ENCODE results near the gene STK32B.

The STK32B gene

DNA sequence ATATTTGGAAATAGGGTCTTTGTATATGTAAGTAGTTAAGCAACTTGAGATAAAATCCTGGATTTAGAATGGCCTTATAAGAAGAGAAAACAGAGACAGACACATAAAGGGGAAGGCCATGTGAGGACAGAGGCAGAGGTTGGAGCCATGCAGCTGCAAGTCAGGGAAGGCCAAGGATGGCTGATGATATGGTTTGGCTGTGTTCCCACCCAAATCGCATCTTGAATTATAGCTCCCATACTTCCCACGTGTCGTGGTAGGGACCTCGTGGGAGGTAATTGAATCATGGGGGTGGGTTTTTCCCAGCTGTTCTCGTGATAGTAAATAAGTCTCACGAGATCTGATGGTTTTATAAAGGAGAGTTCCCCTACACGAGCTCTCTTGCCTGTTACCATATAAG, 76.3 kb downstream of the STK32B start:
- DNase-seq: no peak

DNA sequence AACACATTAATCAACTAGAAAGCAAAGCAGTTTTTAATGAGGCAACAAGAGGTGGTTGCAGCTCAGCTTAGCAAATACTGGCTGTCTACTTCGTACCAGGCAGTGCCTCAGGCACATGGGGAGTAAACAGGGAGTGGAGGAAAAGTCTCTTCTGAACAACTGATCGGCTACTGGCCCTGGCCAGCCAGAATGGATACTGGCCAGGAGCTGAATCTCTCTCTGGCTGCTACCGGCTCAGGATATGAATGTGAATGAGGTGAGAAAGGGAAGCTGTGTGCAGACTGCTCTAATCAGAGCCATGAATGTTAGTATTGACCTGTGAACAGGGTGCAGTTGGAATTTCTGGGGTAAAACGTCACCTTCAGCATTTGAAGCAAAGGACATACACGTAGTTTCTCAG, 77.3 kb downstream of the STK32B start:
- DNase-seq: no peak

DNA sequence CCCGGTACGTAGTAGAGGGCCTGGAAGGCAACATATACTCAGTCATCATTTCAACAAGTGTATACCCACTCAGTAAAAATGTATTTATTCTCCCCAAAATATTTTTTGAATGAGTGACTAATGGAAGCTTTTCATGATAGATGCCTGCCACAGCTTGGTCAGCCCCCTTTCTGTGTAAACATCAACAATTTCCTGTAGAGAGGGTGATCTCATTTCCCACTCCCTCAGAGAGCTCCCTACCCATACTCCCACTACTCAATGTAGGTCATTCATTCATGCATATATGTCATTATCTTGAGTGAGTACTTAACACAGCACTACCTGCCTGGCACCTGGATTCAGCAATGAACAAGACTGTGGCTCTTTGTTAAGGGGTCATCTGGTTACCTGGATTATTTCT, 81.9 kb downstream of the STK32B start:
- no peak for DNase-seq

DNA sequence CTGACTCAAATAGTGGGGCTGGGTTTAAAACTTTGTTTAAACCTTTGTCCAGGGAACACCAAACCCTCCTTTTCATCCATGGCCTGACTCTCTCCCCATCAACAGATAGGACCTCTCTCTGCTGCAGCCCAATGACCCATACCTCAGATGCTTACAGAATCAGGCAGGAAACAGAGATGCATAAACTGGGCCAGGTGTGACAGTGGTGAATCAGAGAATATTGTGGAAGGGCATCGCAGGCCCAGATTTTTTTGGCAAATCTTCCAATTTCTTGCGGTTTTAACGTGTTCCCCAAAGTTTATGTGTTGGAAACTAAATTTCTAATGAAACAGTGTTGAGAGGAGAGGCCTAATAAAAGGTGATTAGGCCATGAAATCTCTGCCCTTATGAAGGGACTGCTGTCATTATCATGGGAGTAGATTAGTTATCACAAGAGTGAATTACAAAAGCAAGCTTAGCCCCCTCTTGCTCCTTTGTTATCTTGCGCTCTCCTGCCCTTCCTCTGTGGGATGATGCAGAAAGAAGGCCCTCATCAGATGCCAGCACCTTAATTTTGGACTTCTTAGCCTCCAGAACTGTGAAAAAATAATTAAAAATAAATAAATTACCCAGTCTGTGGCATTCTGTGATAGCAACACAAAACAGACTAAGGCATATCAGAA, 82.8 kb downstream of the STK32B start:
- no peak for DNase-seq

DNA sequence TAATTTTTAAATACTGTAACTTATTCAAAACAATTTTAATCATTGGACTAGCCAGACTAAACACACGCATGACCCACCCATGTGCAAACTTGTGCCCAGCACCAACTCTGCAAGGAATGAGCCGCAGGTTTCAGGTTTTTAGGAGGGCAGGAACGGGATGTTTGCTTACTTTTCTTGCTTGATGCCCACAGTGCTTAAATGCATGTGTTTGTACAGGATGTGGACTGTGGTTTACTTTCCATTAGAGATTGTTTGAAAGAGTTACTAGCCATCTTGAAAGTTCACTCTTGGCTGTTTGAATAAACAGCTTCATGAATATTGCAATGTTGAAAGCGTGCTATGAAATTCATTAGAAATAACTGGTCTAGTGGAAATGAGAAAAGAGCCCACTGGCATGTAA, 83.3 kb downstream of the STK32B start:
- no peak for DNase-seq

DNA sequence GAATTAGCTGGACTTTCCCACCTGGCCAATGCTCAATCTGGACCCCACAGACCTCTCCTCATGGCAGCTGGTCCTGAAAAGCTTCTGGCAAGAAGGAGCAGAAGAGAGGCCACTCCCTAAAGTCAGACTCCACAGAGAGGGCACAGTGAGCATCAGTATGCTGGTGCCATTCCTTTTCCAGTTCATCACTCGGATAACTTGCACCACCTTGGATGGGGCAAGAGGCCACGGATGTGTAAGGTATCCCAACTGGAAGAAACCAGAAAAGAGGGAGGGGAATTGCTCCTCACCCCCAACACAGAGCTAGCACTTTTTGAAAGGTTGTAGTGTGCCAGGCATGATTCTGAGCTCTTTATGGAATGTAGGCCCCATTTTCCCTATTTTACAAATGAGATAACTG, 85.9 kb downstream of the STK32B start:
- no peak for DNase-seq

DNA sequence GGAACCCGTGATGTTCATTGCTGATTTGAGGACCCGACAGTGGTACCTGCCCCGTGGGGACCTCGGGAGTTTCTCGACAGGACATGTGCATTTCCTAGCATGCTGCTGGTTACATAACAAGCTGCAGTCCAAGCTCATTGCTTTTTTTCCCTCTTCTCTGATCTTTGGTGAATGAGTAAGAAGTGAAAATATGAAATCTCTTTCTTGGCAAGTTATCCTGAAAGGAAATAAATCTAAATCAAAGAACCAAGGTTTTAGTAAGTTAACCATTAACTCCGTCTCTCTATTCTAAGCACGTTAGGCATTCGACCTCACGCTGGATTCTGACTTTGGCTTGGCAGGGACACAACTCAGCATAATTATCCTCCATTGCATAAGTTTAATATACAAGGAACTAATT, 86.6 kb downstream of the STK32B start:
- no peak for DNase-seq

DNA sequence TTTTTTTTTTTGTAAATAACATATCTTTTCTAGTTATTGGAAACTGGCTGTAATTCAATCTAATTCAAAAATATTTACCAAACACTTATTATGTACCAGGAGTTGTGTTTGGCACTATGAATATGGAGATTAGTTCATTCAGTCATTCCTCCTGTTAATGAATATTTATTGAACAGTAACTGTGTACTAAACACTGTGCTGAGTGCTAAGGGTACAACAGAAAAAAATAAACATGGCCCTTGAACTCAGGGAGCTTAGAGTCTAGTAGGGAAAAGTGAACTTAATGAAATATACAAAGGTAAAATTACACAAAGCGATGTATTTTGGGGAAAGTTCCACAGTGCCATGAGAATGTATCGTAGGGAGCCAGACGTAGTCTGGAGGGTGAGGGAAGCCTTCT, 87.1 kb downstream of the STK32B start:
- no peak for DNase-seq

DNA sequence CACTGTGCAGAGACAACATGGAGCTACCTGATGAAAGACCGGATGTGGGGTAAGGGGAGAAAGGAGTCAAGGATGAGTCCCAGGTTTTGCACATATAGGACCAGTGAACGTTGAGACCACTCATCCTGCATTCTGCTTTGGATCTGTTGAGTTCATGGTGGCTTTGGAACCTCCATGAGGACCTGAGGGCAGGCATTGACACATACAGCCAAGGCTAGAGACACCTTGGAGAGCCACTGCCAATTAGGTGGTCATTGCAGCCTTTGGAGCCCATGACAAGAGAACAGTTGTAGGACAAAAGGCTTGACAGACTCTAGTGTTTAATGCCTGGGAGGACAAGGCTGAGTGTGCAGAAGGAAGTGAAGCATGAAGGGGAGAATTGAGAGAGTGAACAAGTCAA, 87.9 kb downstream of the STK32B start:
- no peak for DNase-seq

DNA sequence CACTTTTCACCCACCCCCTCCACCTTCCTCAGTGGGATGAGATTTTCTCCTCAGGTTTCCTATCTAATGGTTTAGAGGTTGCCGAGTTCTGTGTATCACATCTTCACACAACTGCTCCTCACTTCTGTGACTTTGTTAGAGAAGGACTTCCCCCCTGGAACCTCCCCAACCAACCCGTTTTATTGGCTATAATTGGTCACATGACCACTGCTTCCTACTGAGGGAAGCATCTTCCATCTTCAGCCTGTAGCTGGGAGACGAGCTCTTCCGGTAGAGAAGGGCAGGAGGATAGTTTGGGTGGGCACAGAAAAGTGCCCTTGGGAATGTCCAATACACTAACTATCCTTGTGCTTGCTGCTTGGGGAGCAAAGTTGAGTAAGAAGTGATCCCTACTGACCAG, 90.5 kb downstream of the STK32B start:
- no peak for DNase-seq

DNA sequence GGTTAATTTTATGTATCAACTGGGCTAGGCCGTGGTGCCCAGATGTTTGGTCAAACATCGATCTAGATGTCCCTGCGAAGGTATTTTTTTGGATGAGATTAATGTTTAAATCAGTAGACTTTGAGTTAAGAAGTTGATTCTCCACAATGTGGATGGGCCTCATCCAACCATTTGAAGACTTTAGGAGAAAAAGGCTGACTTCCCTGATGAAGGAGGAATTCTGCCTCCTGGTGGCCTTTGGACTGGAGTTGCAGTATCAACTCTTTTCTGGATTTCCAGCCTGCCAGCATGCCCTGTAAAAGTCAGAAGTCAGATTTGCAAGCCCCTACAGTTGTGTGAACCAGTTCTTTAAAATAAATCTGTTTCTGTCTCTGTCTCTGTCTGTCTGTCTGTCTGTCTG, 91.4 kb downstream of the STK32B start:
- no peak for DNase-seq

DNA sequence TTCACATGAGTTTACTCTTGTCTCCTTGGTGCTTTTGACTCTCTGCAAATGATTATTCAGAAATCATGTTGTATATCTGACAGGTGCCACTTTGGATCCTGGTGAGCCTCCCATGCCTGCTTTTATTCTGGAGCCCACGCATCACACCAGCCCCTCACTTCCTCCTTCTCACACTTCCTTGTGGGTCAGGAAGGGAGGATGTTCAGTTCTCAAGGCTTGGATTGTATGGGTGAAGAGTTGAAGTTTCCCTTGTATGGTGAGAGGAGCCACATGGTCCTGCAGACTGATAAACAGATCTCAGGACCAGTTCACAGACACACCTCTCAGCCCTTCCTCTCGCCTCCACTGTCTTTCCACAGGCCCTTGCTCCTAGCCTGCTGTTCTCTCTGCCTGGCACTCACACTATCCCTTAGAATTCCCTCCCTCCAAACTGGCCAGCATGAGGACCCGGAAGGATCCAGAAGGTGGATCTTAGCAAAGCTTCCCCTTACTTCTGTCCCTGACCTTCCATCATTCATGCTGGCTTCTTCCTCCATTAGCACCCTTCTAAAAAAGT, 92.1 kb downstream of the STK32B start:
- DNase-seq: no peak

DNA sequence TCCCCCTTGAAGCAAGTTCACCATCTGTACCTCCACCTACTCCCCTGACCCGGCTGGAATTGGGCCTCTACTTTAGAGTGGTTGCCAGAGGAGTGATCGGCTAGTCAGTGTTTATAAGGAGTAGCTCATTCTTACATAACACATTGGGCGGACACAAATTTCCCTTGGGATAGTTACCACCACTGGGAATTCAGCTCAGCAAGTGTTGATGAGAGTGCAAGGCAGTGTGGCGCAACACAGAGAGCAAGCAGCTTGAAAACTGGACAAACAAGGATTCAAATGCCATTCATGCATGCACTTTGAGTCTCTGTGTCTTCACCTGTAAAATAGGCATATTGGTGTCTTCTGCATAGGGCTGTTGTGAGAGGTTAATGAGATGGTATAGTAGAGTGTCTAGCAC, 92.7 kb downstream of the STK32B start:
- DNase-seq: no peak

DNA sequence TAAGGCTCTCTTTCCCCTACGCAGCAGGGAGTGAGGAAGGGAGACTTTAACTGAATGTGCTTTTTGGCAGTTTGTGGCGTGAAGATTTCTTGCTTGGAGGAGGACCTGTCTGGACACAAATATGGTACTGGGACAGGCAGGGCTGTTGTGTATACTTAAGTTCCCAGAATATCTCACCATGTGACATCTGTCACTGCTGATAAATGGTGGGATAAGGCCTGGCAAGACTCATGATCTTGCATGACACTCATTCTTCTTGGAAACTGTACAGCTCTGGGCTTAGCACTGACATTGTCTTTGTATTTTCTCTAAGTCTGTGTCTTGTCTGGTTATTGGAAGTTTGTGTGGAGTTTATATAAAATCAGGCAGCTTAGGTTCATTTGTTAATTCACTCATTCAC, 93.1 kb downstream of the STK32B start:
- no peak for DNase-seq

DNA sequence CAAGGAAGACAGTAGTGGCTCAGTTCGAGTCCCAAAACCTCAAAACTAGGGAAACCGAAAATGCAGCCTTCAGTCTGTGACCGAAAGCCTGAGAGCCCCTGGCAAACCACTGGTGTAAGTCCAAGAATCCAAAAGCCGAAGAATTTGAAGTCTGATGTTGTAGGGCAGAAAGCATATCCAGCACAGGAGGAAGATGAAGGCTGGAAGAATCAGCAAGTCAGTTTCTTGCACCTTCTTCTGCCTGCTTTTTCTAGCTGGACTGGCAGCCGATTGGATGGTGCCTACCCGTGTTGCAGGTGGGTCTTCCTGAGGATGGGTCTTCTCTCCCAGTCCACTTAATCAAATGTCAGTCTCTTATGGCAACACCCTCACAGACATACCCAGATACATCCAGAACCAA, 95.0 kb downstream of the STK32B start:
- DNase-seq: no peak

DNA sequence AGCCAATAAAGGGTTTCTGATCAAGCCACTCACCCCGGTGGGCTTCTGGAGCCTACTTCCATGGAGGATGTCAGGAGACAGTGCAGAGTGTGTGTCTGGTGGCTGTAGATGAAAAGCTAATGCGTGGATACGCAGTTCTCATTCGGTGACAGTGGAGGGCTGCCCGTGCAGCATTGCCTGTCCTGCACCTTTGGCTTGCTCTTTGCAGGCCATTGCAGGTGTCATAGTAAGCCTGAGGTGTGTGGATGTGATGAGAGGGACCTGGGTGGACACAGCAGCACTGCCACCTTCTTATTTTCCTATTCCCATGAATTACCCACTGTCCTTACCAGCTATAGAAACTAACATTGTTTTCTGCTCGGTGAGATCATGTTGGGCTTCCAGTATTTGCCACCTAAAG, 101.2 kb downstream of the STK32B start:
- DNase-seq: no peak

DNA sequence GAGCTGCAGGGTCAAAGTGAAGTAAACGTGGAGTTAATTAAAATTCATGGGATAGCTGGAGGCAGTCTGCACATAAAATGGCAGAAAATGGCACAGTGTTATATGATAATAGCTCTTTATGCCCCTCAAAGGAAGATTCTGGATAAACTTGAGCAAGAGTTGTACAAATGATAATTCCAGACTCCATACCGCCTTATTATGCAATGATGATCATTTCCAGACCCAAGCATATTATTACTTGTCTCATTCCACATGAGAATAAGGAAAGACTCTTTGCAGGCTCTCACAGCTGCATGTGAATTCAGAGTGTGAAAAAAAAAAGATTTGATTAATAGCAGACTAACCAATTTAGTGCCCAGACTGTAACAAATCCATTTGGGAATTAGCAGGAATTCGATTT, 105.4 kb downstream of the STK32B start:
- DNase-seq: no peak

DNA sequence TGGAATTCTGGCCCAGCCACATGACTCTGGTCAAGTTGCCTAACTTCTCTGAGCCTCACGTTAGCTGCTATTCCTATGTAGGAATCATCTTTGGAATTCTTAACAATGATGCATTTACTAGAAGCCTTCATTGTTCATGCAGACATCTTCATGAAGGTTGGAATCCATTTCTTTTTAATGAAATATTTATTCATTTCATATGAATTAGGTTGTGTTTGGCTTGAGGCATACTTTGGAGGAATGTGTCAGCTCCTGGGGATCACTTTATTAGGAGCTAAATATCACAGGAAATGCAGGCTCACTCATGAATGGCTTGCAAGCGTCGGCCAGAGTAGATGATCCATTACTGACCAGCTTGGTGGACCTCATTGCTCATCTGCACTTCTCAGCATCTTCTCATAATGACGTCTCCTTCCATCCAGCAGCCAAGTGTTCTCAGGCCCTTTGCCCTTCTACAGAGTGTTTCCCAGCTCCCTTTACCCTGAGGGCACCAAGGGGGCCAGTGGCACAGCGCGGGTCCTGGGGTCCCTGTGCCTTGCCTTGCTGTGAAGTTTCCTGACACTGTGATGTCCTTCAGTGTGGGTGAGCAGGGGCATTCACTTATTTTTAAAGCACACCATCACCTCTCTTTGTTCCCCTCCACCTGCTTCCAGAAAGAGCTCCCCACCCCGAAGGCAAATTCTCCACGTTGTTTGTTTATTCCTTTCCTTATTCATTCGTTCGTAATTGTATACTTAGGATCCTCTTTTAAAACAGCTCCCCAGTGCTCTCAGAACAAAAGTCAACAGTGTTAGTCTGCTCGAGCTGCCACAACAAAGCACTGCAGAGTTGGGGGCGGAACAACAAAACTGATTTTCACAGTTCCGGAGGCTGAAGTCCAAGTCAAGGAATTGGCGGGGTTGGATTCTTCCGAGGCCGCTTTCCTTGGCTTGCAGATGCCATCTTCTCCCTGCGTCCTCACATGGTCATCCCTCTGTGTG, 106.8 kb downstream of the STK32B start:
- no peak for DNase-seq

DNA sequence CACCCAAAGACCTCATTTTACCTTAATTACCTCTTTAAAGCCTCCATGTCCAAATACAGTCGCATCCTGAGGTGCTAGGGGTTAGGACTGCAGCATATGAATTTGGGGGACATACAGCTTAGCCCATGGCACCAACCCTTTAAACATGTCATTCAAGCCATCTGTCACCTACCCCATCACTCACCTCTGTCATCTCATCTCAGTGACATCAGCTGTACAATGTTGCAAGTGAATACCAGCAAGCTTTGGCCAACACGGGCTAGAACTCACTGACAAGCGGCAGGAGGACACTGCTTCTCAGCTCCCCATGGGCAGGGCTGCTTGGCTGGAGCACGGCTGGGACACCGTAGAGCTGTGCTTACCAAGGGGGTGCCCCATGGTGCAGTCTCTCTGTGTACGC, 107.5 kb downstream of the STK32B start:
- DNase-seq: no peak

DNA sequence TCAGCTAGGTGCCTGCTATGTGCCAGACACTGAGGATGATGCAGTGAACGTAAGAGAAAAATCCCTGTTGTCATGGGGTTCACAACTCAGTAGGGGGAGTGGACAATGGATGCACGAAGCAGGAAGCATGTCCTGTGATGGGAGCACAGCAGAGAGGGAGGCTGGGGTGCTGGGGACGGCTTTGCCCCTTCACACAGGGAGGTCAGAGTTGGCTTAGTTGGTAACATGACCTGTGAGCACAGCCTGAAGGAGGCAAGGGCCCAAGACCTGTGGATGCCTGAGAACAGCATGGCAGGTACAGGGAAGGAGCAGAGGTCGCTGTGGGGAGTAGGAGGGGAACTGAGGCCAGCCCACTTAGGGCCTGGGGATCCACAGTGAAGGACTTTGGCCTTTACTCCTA, 109.4 kb downstream of the STK32B start:
- DNase-seq: no peak

DNA sequence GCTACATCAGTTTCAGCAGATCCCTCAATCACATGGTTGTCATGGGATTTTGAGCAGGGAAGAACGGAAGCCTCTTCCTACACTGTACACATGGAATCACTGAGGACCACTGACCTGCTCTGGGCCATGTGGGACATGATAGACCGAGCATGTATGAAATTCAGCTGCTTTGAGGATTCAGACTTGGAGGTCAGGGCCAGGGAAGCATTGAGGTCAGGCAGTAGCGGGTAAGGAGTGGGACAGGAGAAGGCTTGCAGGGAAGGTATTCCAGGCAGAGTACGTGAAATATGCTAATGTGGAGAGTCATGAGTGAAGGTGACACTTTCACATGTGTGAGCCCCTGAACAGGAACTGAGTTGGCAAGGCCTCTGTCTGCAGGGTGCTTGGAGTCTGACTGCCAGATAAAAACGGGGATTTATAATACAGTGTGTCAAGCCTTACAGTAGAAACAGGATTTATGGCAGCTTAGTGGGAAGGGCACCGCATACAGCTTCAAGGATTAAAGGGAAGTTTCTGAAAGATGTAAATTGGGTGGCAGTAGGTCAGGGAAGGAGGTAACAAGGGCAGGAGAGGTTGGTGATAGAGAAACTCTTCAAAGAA, 111.7 kb downstream of the STK32B start:
- DNase-seq: no peak

DNA sequence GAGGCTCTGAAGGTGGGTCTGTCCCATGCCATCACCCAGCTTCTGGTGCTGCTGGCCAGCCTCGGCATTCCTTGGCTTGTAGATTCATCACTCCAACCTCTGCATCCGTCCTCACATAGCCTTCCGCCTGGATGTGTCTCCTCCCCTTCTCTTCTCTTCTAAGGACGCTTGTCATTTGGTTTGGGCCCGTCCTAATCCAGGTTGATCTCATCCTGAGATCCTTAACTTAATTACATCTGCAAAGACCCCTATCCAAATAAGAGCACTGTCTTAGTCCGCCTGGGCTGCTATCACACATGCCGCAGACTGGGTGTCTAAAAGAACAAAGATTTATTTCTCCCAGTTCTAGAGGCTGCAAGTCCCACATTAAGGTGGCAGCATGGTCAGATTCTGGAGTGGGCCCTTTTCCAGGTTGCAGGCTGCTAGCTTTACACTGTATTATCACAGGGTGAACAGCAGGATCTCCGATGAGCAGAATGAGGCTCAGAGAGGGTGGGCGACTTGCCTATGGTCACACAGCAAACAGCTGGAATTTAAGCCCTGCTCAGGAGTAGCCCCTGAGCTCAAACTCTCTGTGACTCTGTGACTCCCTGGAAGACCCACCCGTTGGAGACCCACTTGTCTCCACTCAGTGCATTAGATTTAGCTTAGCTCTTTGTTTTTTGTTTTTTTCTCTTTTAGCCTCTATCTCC, 113.1 kb downstream of the STK32B start:
- DNase-seq: no peak

All from activated CD4-positive, CD25-positive, alpha-beta regulatory T cell treated with anti-CD3 and anti-CD28 coated beads, Interleukin-2, amount 50 U/mL, for 72 hours (primary cell).